Activated CD4-positive, CD25-positive, alpha-beta regulatory T cell treated with anti-CD3 and anti-CD28 coated beads, Interleukin-2, amount 50 U/mL, for 24 hours (primary cell): Measurements from ENCODE around the gene VWA3A.
"Not testable (repeated sequence)": the region's sequence is repeated elsewhere in the genome, so short reads cannot be mapped to it uniquely, and the experiment has no call there.

Experiments
- ATAC-seq, 2 donors: fragments of 150-1000 bp; cut with Tn5 transposase; one replicate each; pipeline ENCODE4 v1.10.0; 2021; ENCODE audit warnings: mild to moderate bottlenecking in 1 of 2, moderate library complexity in 1 of 2

VWA3A gene

DNA sequence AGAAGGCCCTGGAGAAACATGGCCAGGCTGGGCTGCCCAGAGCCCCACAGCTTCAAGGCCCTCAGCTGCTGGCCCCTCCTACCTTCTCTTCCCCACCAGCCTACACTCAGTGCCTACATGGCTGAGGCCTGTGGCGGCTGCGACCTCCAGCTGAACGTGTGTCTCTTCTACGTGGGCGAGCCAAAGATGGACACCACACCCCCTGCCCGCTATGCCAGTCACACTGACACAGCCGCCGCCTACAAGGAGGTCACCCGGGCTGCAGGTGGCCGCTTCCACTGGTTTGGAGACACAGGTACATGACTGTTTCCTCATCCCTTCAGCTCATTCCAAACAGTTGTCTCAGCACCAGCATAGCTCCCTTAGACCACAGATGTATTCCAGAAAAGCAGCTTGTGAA is 40.5 kb downstream of the VWA3A start:
- no peak for ATAC-seq

GRCh38 chr16:22138482-22138881 is 46.1 kb downstream of the VWA3A start:
- no peak for ATAC-seq

DNA sequence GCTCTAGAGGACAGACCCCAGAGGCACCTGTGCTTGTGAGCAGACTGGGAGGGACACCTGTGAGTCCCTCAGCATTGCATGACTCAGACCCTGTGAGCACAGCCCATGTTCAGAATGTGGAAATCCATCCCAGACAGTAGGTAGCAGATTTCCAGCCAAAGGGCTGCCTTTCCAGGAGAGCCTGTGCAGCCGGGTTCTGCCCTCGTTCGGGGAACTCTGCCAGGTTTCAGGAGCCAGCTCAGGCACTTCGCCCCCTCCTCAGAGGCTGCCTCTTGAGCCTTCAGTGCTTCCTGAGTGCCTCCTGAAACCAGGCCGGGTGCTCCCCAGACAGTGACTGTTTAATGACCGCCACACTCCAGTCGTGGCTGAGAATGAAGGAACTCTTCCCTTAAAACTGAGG is 46.7 kb downstream of the VWA3A start:
- ATAC-seq = no peak

- ATAC-seq = no peak
These were observed 47.4 kb downstream of the VWA3A start for GRCh38 chr16:22139732-22140131.

- ATAC-seq = no peak
These were observed 49.4 kb downstream of the VWA3A start for GRCh38 chr16:22141767-22142166.

DNA sequence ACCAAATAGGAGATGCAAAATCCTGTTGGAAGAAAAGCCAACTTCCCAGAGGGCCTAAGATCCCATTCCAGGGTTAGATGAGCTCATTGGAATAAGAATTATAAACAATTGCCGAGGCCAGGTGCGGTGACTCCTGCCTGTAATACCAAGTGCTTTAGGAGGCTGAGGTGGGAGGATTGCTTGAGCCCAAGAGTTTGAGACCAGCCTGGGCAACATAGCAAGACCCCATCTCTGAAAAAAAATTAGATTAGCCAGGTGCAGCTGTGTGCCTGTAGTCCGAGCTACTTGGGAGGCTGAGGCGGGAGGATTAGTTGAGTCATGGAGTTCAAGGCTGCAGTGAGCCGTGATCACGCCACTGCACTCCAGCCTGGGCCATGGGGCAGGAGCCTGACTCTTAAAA is 52.2 kb downstream of the VWA3A start:
- no peak for ATAC-seq

GRCh38 chr16:22147853-22148252 is 55.5 kb downstream of the VWA3A start:
- no peak for ATAC-seq

DNA sequence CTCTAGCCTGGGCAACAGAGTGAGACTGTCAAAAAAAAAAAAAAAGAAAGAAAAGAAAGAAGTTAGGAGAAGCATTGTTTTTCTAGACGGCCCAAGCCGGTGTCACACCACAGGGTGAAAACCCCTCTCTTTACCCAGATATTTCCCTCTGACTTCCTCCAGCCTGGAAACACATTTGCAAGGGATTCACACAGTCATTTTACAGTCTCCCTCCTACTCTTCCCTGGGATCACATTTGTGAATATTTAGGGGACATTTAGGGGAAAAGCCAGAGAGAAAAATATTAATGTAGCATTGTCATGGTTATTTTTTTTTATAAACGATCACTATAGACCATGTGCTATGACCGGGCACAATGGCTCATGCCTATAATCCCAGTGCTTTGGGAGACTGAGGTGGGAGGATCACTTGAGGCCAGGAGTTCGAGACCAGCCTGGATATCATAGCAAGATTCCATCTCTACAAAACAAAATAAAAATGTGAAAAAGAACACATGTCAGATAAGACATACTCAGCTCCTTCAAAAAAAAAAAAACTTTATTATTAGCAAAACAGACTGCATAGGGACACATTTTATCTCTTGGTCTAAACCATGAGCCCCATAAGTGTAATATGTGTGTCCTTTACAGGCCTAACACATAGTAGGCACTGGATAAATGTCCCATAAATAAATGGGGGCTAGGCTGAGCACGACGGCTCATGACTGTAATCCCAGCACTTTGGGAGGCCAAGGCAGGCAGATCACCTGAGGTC is 59.1 kb downstream of the VWA3A start:
- no peak for ATAC-seq

GRCh38 chr16:22152316-22152715 is 60.0 kb downstream of the VWA3A start:
- no peak for ATAC-seq

DNA sequence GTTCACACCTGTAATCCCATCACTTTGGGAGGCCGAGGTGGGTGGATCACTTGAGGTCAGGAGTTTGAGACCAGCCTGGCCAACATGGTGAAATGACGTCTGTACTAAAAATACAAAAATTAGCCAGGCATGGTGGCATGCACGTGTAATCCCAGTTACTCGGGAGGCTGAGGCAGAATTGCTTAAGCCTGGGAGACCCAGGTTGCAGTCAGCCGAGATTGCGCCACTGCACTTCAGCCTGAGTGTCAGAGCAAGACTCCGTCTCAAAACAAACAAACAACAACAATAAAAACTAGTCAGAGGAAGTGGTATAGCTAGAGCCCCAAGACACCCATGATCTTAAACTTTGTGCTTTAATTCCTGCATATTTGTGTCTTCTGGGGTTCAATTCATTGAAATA is 60.7 kb downstream of the VWA3A start:
- ATAC-seq = not testable (repeated sequence)

DNA sequence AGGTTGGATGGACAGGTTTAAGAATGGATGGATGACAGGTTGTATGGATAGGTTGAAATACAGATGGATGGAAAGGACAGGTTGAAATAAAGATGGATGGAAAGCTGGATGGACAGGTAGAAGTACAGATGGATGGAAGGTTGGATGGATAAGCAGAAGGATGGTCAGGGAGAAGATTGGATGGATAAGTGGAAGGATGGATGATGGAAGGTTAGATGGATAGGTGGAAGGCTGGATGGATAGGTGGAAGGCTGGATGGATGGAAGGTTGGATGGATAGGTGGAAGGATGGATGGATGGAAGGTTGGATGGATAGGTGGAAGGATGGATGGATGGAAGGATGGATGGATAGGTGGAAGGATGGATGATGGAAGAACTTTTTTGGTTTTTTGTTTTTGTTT is 69.1 kb downstream of the VWA3A start:
- no peak for ATAC-seq

DNA sequence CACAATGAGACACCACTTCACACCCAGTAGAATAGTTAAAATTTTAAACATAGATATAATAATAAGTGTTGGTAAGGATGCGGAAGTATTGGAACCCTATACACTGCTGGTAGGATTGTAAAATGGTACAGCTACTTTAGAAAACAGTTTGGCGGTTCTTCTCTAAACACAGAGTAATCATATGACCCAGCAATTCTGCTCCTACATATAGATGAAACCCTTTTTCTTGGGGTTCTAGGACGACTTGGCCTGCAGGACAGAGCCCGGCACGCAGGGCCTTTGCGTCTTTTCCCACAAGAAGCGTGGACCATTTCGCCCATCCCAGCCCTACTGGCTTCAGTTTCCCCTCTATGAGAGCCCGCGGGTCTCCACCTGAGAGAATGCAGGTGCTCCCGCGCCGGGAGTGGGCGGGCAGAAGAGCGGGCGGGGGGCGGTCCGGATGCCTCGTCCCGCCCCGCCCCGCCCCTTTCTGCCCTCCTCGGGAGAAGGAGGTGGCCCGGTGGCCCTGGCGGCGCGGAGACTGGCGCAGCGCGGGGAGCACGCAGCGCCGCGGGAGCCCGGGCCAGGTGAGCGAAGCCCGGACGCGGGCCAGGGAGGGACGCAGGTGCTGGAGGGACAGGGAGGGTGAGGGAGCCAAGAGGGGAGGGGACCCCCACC is 69.8 kb downstream of the VWA3A start, which contains the start of gene SDR42E2:
SDR42E2 (plus strand) TSS at position 508 of the 657 bp plus-strand sequence. CDS start 3,077 bp downstream, outside the sequence.
- peak; percentile 38 to 53 for ATAC-seq

DNA sequence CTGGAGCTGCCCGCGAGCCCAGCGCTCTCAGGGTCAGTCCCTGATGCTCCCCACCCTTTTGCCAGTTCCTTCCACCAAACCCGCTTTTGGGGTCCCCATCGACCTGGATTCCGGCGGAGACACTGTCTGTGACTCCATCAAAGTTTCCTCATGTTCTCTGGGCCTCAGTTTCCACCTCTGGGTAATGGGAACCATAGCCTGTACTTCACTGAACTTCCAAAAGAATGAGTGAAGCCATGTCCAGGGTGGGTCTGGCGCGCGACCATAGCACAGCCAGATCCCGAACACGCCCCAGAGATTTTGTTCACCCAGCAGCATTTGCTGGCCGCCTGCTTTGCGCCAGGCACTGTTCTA is 70.3 kb downstream of the VWA3A start:
- no peak for ATAC-seq

- ATAC-seq = no peak
These were observed 71.5 kb downstream of the VWA3A start for GRCh38 chr16:22163806-22164205.

DNA sequence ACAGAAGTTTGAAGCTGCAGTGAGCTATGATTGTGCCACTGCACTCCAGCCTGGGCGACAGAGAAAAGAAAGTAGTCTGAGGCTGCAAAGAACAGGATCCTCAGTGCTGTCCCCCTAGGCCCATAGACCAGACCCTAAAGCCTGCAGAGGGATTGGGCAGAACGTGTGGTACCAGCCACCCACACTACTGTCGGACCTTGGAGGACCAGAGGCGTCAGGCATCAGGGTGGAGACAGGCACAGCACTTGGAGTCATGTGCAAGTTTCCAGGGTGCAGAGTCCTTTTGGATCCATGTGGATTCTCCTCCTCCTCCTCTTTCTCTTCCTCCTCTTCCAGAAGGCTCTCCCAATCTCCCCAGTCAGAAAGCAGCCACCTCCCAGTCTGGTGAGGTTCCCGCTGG is 72.1 kb downstream of the VWA3A start:
- no peak for ATAC-seq

- ATAC-seq = no peak
These were observed 73.4 kb downstream of the VWA3A start for GRCh38 chr16:22165508-22166285.

DNA sequence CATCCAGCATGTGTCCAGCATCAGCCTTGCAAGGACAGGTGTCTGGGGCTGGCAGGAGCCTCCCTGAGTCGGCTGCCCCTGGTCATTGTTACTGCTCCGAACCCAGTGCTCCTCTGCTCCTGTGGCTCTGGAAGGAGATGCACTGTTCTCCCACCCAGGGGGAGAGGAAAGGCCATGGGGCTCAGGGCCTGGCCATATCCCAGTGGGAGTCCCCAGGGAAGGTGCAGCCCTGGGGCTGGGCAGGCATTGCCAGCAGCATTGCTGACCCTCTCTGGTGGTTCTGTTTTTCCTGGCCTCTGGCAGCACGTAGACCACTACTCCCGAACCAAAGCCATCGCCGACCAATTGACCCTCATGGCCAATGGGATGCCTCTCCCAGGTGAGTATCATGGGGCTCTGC is 79.6 kb downstream of the VWA3A start:
- ATAC-seq = no peak

- not testable (repeated sequence) for ATAC-seq
These were observed 80.3 kb downstream of the VWA3A start for GRCh38 chr16:22172642-22173041.

DNA sequence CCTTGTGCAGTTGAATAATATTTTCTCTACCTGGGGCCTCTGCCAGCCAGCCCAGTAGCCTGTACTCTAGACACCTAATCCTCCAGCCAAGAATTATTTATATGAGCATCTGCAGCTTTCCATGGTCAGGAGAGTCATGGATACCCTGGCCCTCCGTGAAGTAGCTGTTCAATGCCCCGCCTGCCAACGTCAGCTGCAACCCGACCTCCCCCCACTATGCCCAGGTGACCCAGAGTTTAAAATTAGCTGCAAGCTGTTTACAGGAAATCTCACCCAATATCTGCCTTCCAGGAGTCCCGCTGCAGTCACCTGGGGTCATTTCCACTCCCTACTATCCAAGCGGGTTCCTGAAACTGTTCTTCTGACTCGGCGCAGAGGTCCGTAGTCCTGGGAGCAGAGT is 82.3 kb downstream of the VWA3A start:
- ATAC-seq = no peak

- ATAC-seq = no peak
These were observed 85.9 kb downstream of the VWA3A start for GRCh38 chr16:22177968-22178930.

DNA sequence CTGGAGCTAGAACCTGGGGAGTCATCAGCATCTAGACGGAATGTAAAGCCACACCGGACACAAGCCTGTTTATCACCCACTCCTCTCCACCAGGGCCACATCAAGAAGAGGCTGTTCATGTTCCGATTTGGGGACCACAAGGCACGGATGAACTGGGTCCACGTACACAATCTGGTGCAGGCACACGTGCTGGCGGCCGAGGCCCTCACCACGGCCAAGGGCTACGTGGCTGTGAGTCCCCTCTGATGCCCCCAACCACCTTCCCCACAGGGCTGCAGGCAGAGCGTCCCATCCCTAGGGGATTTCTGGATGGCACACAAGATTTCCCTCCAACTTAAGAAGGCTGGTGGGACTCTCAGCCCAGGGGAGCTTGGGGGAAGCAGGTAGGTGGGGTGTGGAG is 89.1 kb downstream of the VWA3A start:
- no peak for ATAC-seq

DNA sequence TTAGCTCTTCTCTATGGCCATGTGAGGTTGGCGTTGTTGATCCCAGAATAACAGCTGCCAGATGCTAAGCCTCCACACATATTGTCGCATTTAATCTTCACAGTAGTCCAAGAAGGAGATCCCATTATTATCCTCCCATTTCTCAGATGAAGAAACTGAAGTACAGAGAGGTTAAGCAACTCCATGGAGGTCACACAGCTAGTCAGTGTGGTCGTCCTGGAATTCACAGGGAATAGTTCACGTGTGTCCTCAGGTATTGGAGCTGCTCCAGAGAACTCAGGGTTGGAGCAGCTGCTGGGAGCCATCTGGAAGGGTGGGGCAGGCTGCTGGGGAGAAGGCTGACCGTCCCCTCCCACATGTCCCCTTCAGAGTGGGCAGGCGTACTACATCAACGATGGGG is 89.5 kb downstream of the VWA3A start:
- no peak for ATAC-seq

DNA sequence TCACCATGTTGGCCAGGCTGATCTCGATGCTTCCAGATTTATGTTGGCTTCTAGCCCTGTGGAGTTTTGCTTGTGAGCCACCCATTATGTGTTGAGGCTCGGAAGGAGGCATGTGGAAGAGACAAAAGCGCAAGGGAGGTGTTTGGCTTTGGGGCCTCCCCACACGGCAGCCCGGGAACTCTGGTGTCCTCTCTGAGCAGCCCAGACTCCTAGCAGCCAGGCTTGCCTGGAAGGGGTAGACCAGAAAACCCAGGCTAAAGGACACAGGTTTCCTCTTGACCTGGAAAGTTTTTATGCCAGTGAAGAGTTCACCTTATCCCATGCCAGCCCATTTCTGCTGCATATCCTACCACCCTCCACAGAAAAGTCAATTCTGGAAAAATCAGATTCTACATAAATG is 91.0 kb downstream of the VWA3A start:
- no peak for ATAC-seq
